ENCODE data around the gene LCAT.
"Not testable (repeated sequence)": the region's sequence is repeated elsewhere in the genome, so short reads cannot be mapped to it uniquely, and the experiment has no call there.

The LCAT gene

GRCh38 chr16:67946966-67947558 lies 3.1 kb upstream of the LCAT start:
- DNase-seq = no peak

- no peak for DNase-seq
Measured at GRCh38 chr16:67946128-67946569, 2.2 kb upstream of the LCAT start.

GRCh38 chr16:67945392-67945933 lies 1.5 kb upstream of the LCAT start:
- no peak for DNase-seq

GRCh38 chr16:67944690-67945391 lies 921 bp upstream of the LCAT start:
- DNase-seq = no peak

- no peak for DNase-seq
Measured at GRCh38 chr16:67943256-67943618, 683 bp downstream of the LCAT start.

GRCh38 chr16:67942510-67943255 lies 1.2 kb downstream of the LCAT start:
- no peak for DNase-seq

- DNase-seq = no peak
Measured at GRCh38 chr16:67942200-67942509, 1.8 kb downstream of the LCAT start.

GRCh38 chr16:67941469-67942199 lies 2.3 kb downstream of the LCAT start:
- DNase-seq = no peak

GRCh38 chr16:67940446-67941089 lies 3.4 kb downstream of the LCAT start:
- no peak for DNase-seq

- DNase-seq = no peak
Measured at GRCh38 chr16:67939507-67940445, 4.1 kb downstream of the LCAT start.

GRCh38 chr16:67937713-67938112 lies 6.2 kb downstream of the LCAT start:
- DNase-seq = not testable (repeated sequence)

GRCh38 chr16:67936880-67937605 lies 6.9 kb downstream of the LCAT start:
- peak; percentile 52 for DNase-seq

GRCh38 chr16:67936124-67936879 lies 7.6 kb downstream of the LCAT start, which contains the start of gene PSMB10:
PSMB10 (minus strand) TSS chr16:67936850; CDS start chr16:67936749, 101 bp downstream.
- peak; percentile 29 for DNase-seq

- peak; percentile 95 for DNase-seq
Measured at GRCh38 chr16:67935402-67936123, 8.4 kb downstream of the LCAT start.

- no peak for DNase-seq
Measured at GRCh38 chr16:67935101-67935401, 8.9 kb downstream of the LCAT start.

- DNase-seq = no peak
Measured at GRCh38 chr16:67934306-67935100, 9.4 kb downstream of the LCAT start.

GRCh38 chr16:67933805-67934204 lies 10.1 kb downstream of the LCAT start:
- no peak for DNase-seq

GRCh38 chr16:67932462-67932840 lies 11.5 kb downstream of the LCAT start:
- no peak for DNase-seq

Measured in midbrain (tissue), 1 donor.